AG09319 (cell line): ENCODE results near the gene USP37.

ENCODE experiments used
- DNase-seq: peaks from one replicate; pipeline ENCODE4 v3.0.0-alpha.2; 2010; ENCODE audit warnings: low read depth; ENCODE audit errors: extremely low read depth
- TF ChIP-seq, protein P1 (sequence below): IDR thresholded peaks from 2 replicates; pipeline ENCODE4 v1.5.1; 2011; ENCODE audit warnings: low read depth, mild to moderate bottlenecking, inconsistent platforms, low read length, moderate library complexity

Gene USP37

DNA sequence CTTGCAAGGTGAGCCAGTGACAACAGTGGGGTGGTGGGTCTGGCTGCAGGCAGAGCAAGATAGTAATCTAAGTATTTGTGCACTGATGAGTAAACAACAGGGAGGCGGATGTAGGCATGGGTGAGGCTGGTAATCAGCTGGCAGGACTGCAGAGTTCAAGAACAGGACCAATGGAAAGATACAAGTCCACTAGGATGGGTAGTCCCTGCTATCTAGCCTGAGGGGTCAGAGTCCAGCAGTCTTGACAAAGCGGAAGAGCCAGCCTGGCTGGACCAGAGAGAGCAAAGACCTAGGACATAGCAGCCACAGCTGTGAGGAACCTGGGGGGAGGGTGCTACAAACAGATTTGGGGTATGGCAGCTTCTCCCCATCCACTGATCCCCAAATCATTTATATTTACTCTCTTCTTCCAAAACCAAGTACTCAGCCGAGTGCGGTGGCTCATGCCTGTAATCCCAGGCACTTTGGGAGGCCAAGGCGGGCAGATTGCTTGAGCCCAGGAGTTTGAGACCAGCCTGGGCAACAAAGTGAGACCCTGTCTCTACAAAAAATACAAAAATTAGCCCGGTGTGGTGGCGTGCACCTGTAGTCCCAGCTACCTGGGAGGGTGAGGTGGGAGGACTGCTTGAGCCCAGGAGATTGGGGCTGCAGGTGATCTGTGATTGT, 123.3 kb downstream of the USP37 start:
- no peak for DNase-seq
- TF ChIP-seq, protein P1, sequence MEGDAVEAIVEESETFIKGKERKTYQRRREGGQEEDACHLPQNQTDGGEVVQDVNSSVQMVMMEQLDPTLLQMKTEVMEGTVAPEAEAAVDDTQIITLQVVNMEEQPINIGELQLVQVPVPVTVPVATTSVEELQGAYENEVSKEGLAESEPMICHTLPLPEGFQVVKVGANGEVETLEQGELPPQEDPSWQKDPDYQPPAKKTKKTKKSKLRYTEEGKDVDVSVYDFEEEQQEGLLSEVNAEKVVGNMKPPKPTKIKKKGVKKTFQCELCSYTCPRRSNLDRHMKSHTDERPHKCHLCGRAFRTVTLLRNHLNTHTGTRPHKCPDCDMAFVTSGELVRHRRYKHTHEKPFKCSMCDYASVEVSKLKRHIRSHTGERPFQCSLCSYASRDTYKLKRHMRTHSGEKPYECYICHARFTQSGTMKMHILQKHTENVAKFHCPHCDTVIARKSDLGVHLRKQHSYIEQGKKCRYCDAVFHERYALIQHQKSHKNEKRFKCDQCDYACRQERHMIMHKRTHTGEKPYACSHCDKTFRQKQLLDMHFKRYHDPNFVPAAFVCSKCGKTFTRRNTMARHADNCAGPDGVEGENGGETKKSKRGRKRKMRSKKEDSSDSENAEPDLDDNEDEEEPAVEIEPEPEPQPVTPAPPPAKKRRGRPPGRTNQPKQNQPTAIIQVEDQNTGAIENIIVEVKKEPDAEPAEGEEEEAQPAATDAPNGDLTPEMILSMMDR: no peak

DNA sequence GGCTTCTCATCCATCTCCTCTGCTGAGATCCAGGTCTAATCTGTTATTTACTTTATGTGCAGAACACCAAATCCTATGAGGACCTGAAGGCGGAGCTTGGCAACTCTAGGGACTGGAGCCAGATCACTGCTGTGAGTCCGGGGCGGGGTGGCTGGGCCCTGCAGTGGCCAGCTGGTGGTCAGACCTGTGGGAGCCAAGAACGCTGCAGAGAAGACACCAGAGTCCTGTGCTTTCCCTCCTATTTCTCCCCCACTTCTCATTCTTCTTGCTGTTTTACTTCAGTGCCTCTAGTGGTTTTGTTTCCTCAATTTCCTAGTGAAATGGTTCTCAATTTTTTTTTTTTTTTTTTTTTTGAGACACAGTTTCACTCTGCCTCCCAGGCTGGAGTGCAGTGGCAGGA, 129.6 kb downstream of the USP37 start:
- TF ChIP-seq, protein P1: no peak
- no peak for DNase-seq

DNA sequence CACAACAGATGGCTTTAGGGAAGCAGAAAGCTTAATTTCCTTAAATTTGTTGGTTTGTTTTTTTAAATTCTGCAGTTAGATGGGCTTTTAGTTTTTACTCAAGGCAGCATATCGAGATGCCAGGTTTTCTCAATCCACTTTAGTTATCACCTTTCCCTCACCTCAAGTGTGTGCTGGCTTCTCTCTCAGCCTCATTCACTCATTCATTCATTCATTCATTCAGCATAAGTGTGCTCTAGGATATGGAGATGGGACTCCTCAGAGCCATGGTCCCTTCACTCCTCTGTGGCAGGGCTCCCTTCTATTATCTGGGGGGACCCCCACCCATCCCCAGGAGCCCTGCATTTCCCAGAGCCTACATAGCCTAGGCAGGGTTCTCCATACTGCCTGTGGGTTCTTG, 130.2 kb downstream of the USP37 start:
- DNase-seq: no peak
- TF ChIP-seq, protein P1: no peak

DNA sequence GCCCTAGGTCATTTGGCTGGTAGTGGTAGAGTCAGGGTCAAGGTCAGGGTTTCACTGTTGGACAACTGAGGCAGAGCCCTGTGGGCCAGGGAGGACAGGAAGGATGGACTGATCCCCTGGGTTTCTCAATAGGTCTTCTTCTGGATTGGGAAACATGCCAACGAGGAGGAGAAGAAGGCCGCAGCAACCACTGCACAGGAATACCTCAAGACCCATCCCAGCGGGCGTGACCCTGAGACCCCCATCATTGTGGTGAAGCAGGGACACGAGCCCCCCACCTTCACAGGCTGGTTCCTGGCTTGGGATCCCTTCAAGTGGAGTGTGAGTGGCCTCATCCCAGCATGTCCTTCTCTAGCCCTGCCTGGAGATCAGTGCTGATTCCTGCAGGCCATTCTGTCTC, 131.2 kb downstream of the USP37 start:
- TF ChIP-seq, protein P1: no peak
- DNase-seq: no peak

DNA sequence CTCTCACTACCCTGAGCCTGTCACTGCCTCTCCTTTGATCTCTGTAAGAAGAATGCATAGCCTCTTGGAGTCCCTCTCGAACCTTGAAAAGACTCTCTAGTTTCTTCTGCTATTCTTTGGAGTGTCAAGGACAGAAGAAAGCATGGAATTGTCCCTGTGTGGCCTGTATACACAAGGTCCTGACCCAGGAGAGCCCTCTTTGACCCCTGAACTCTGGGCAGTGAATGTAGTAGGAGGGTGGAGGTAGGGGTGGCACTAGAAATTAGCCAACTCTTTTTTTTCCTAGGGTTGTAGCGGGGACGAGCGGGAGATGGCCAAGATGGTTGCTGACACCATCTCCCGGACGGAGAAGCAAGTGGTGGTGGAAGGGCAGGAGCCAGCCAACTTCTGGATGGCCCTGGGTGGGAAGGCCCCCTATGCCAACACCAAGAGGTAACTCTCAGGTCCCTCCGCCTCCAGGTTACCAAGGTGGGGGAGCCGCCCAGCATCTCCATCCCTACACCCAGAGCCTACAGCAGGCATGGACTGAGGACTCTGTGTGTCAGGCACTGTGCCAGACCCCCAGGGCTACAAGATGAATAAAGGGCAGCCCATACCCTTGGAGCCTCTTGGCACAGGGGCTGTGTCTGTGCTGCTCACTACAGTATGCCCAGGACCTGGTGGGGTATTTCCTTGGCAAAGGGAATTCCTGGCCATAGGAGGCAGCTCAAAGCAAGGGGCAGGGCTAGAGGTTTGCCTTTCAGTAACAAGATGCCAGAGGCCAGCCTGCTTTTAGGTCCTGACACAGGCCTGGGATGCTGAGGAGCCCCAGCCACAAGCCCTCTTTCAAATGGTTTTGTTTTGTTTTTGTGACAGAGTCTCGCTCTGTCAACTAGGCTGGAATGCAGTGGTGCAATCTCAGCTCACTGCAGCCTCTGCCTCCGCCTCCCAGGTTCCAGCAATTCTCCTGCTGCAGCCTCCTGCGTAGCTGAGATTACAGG, 132.9 kb downstream of the USP37 start:
- TF ChIP-seq, protein P1: no peak
- no peak for DNase-seq

DNA sequence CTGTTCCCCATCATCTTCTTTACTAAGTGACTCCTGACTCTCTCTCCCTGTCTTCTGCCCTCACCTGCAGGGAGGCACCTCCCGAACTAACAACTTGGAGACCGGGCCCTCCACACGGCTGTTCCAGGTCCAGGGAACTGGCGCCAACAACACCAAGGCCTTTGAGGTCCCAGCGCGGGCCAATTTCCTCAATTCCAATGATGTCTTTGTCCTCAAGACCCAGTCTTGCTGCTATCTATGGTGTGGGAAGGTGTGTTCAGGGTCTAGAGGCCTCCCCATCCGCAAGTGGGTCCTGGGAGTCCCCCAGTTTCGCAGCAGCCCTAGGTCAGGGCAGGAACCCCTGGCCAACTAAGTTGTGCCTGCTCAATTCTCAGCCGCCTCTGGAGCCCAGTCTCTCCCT, 133.7 kb downstream of the USP37 start:
- no peak for DNase-seq
- TF ChIP-seq, protein P1: no peak
